ENCODE results near the gene PRPF40B.
A peak's percentile ranks its signal among the peaks of the same experiment; 100 is the strongest.

The PRPF40B gene

GRCh38 chr12:49612210-49612609 is 11.2 kb upstream of the PRPF40B start:
- Histone ChIP-seq H3K27me3 (ENCODE audit: control insufficient read depth, low read length) (no peaks in the 10 kb centered on the region), H4K20me1 (ENCODE audit: control insufficient read depth, insufficient read depth, low read depth, low read length) (no peaks in the 10 kb centered on the region), H3K4me1 (ENCODE audit: control insufficient read depth, low read length) (peaks cover 13% of the 10 kb centered on the region), H3K9me2 (replicated peaks; ENCODE audit: control insufficient read depth, low read length) (no peaks in the 10 kb centered on the region), H3K36me3 (ENCODE audit: control insufficient read depth, low read length) (no peaks in the 10 kb centered on the region), H3K4me2 (ENCODE audit: low read length) (no peak overlapping the region), H3K79me2 (ENCODE audit: control insufficient read depth, low read length) (no peaks in the 10 kb centered on the region), H3K4me3 (ENCODE audit: low read length) (no peak overlapping the region), H3K9me3 (ENCODE audit: control insufficient read depth, insufficient read depth, low read length) (no peaks in the 10 kb centered on the region), H3K27ac (ENCODE audit: low read depth, low read length) (no peak overlapping the region), H3F3A (ENCODE audit: control insufficient read depth, insufficient read depth) (no peaks in the 10 kb centered on the region)
- TF ChIP-seq CTCF (IDR thresholded peaks at IDR 0.05; ENCODE audit: low read depth, low read length, poor library complexity, severe bottlenecking), result no peak

- TF ChIP-seq EZH2phosphoT487 (IDR thresholded peaks at IDR 0.05; ENCODE audit: borderline replicate concordance, low read length) (no peak), CTCF (IDR thresholded peaks at IDR 0.05; ENCODE audit: low read depth, low read length, poor library complexity, severe bottlenecking) (no peak)
- no peaks in the 10 kb centered on the region for H3K36me3 ChIP-seq (ENCODE audit: control insufficient read depth, low read length)
These were observed 7.6 kb upstream of the PRPF40B start for GRCh38 chr12:49615725-49616124.

GRCh38 chr12:49616533-49617219 is 6.7 kb upstream of the PRPF40B start:
- peaks cover 14% of the 10 kb centered on the region; the same call in 1 of the 2 replicates for H3F3A ChIP-seq (ENCODE audit: control insufficient read depth, insufficient read depth)
- TF ChIP-seq CTCF (IDR thresholded peaks at IDR 0.05; ENCODE audit: low read depth, low read length, poor library complexity, severe bottlenecking), result no peak
- no peak for TF ChIP-seq EZH2phosphoT487 (IDR thresholded peaks at IDR 0.05; ENCODE audit: borderline replicate concordance, low read length)
- H3K9me3 ChIP-seq (ENCODE audit: control insufficient read depth, insufficient read depth, low read length), result no peaks in the 10 kb centered on the region
- H3K4me1 ChIP-seq (ENCODE audit: control insufficient read depth, low read length), result peaks cover 33% of the 10 kb centered on the region
- no peaks in the 10 kb centered on the region for H3K27me3 ChIP-seq (ENCODE audit: control insufficient read depth, low read length)
- H3K9me2 ChIP-seq (replicated peaks; ENCODE audit: control insufficient read depth, low read length), result no peaks in the 10 kb centered on the region
- no peaks in the 10 kb centered on the region for H3K79me2 ChIP-seq (ENCODE audit: control insufficient read depth, low read length)
- no peak overlapping the region for H3K27ac ChIP-seq (ENCODE audit: low read depth, low read length)
- no peak overlapping the region for H3K4me3 ChIP-seq (ENCODE audit: low read length)
- peak overlapping the region; percentile 47 for H3K4me2 ChIP-seq (ENCODE audit: low read length)
- no peaks in the 10 kb centered on the region for H4K20me1 ChIP-seq (ENCODE audit: control insufficient read depth, insufficient read depth, low read depth, low read length)
- no peaks in the 10 kb centered on the region for H3K36me3 ChIP-seq (ENCODE audit: control insufficient read depth, low read length)

More at GRCh38 chr12:49615725-49616124, 7.6 kb upstream of the PRPF40B start:
- Histone ChIP-seq H3K9me2 (replicated peaks; ENCODE audit: control insufficient read depth, low read length) (no peaks in the 10 kb centered on the region), H3F3A (ENCODE audit: control insufficient read depth, insufficient read depth) (peaks cover 11% of the 10 kb centered on the region; the same call in 1 of the 2 replicates), H3K4me3 (ENCODE audit: low read length) (no peak overlapping the region), H3K4me1 (ENCODE audit: control insufficient read depth, low read length) (peaks cover 23% of the 10 kb centered on the region), H4K20me1 (ENCODE audit: control insufficient read depth, insufficient read depth, low read depth, low read length) (no peaks in the 10 kb centered on the region), H3K9me3 (ENCODE audit: control insufficient read depth, insufficient read depth, low read length) (no peaks in the 10 kb centered on the region), H3K79me2 (ENCODE audit: control insufficient read depth, low read length) (no peaks in the 10 kb centered on the region), H3K4me2 (ENCODE audit: low read length) (no peak overlapping the region), H3K27me3 (ENCODE audit: control insufficient read depth, low read length) (no peaks in the 10 kb centered on the region), H3K27ac (ENCODE audit: low read depth, low read length) (no peak overlapping the region)
